Endothelial cell of umbilical vein (primary cell): Measurements from ENCODE around the gene COL8A1. TPM values are rescaled to one million over a fixed set of nuclear protein-coding genes. Genes with fewer than 3 reads are reported as not detected.

ENCODE experiments used
- BruUV-seq: library from RNA; stranded (reverse); fragments of 400-500 nt; replicated peaks from 2 replicates; lab custom pipeline; 2021; lab: Mats Ljungman, UMichigan
- CTCF ChIA-PET: fragments of 300-600, 350-600 bp; sonication (Branson Sonifier 250); formaldehyde crosslinking; loops from one replicate; lab custom pipeline; 2021; ENCODE audit warnings: antibody characterized with exemption, inconsistent platforms; lab: Charles Lee
- POLR2A ChIA-PET: fragments of 300-600, 350-600 bp; sonication (Branson Sonifier 250); formaldehyde crosslinking; loops from one replicate; lab custom pipeline; 2021; ENCODE audit warnings: antibody characterized with exemption, inconsistent platforms; lab: Charles Lee
- DNase-seq: peaks from one replicate; pipeline ENCODE4 v3.0.0-alpha.2; 2011; ENCODE audit warnings: low read depth, low spot score
- FAIRE-seq: peaks from 2 replicates; lab custom pipeline; 2011; peaks lifted over from hg19 to GRCh38; lab: Jason Lieb, UNC
- H2AFZ ChIP-seq: 2 replicates; pipeline ENCODE4 v1.6.0; 2012; ENCODE audit warnings: low read depth, low read length, control low read depth, inconsistent platforms
- H3K27ac ChIP-seq: 2 replicates; pipeline ENCODE4 v1.5.1; 2011; ENCODE audit warnings: low read depth, mild to moderate bottlenecking, control low read depth, low read length, moderate library complexity; ENCODE audit not compliant: insufficient read depth
- H3K27me3 ChIP-seq, 2 experiments: 2 replicates each; pipeline versions ENCODE4 v1.6.0 to v1.6.1; 2011; ENCODE audit warnings: low read length in 2 of 2, mixed read lengths in 1 of 2; ENCODE audit not compliant: control insufficient read depth in 2 of 2, insufficient read depth in 2 of 2
- H3K36me3 ChIP-seq, 2 experiments: 2 replicates in 1 of 2; 3 replicates in 1 of 2; pipeline ENCODE4 v1.5.1; 2011; ENCODE audit warnings: low read length in 2 of 2, mild to moderate bottlenecking in 1 of 2, moderate library complexity in 1 of 2; ENCODE audit not compliant: control insufficient read depth in 2 of 2, insufficient read depth in 2 of 2; ENCODE audit errors: extremely low read depth in 1 of 2
- H3K4me1 ChIP-seq: 3 replicates; pipeline ENCODE4 v1.5.1; 2011; ENCODE audit warnings: mild to moderate bottlenecking, low read length; ENCODE audit not compliant: control insufficient read depth, insufficient read depth; ENCODE audit errors: extremely low read depth
- H3K4me2 ChIP-seq: 2 replicates; pipeline ENCODE4 v1.6.1; 2011; ENCODE audit warnings: low read length, control low read depth, mixed read lengths; ENCODE audit not compliant: insufficient read depth
- H3K4me3 ChIP-seq, 3 experiments: fragments of 200-600 bp in 1 of 3; sonication (generic), shearing (Covaris generic) in 1 of 3; replicated peaks in 1 of 3; 2 replicates each; pipeline ENCODE4 v1.5.1; 2011 to 2016; ENCODE audit warnings: control low read depth in 3 of 3, low read length in 3 of 3, mild to moderate bottlenecking in 2 of 3, inconsistent platforms in 1 of 3, low read depth in 1 of 3, moderate library complexity in 1 of 3; ENCODE audit not compliant: insufficient read depth in 1 of 3
- H3K79me2 ChIP-seq: 2 replicates; pipeline ENCODE4 v1.6.0; 2012; ENCODE audit warnings: low read length, inconsistent platforms; ENCODE audit not compliant: control insufficient read depth, insufficient read depth
- H3K9ac ChIP-seq: replicated peaks from 2 replicates; pipeline ENCODE3; 2011; ENCODE audit warnings: low read length, control low read depth; ENCODE audit not compliant: insufficient read depth; ENCODE audit errors: extremely low read depth
- H3K9me1 ChIP-seq: replicated peaks from 3 replicates; pipeline ENCODE4 v1.6.0; 2011; ENCODE audit warnings: mild to moderate bottlenecking, low read length; ENCODE audit not compliant: control insufficient read depth, insufficient read depth; ENCODE audit errors: extremely low read depth
- H3K9me3 ChIP-seq: replicated peaks from 2 replicates; pipeline ENCODE4 v1.5.1; 2012; ENCODE audit warnings: low read length, inconsistent platforms; ENCODE audit not compliant: control insufficient read depth, insufficient read depth
- H4K20me1 ChIP-seq: replicated peaks from 2 replicates; pipeline ENCODE3; 2011; ENCODE audit warnings: mild to moderate bottlenecking, low read length; ENCODE audit not compliant: control insufficient read depth, insufficient read depth; ENCODE audit errors: extremely low read depth
- EZH2 ChIP-seq: IDR thresholded peaks from 2 replicates; pipeline ENCODE4 v1.6.1; 2012; ENCODE audit warnings: borderline replicate concordance, low read depth, mild to moderate bottlenecking, moderate library complexity, low read length, inconsistent platforms; ENCODE audit not compliant: severe bottlenecking
- FOS ChIP-seq: IDR thresholded peaks from 2 replicates; pipeline ENCODE4 v1.6.1; 2011; ENCODE audit warnings: mild to moderate bottlenecking, low read length, moderate library complexity, borderline replicate concordance; ENCODE audit not compliant: insufficient read depth
- GATA2 ChIP-seq: IDR thresholded peaks from 2 replicates; pipeline ENCODE4 v1.7.0; 2011; ENCODE audit warnings: low read depth, mild to moderate bottlenecking, moderate library complexity, mixed read lengths, low read length; ENCODE audit not compliant: insufficient read length, insufficient read depth
- JUN ChIP-seq: IDR thresholded peaks from 2 replicates; pipeline ENCODE4 v1.6.1; 2011; ENCODE audit warnings: borderline replicate concordance, low read depth; ENCODE audit not compliant: insufficient read length, insufficient read depth
- MYC ChIP-seq: IDR thresholded peaks from one replicate; pipeline ENCODE4 v1.6.1; 2011; ENCODE audit warnings: mild to moderate bottlenecking, low read depth, low read length
- POLR2A ChIP-seq: IDR thresholded peaks from 2 replicates; pipeline ENCODE4 v1.6.1; 2012; ENCODE audit warnings: low read depth, mild to moderate bottlenecking, control low read depth, low read length
- POLR2AphosphoS5 ChIP-seq: IDR thresholded peaks from 2 replicates; pipeline ENCODE4 v1.6.1; 2012; ENCODE audit warnings: low read depth, mild to moderate bottlenecking, control low read depth, low read length, moderate library complexity; ENCODE audit not compliant: insufficient read depth
- dilution Hi-C: fragments of 300-500 bp; cut with MboI; formaldehyde crosslinking; loops from one replicate; pipeline ENCODE4 v1.15.0; 2019; ENCODE audit warnings: low sequenced_read_pairs; ENCODE audit not compliant: extremely low pct_ligation_motif_present
- intact Hi-C: fragments of 100-400 bp; cut with micrococcal nuclease; formaldehyde crosslinking; loops from one replicate; pipeline ENCODE4 v1.10.0; 2022
- polyA plus RNA-seq, 4 experiments: library from polyadenylated mRNA; depleted of rRNA in 3 of 4; stranded (reverse) in 3 of 4; unstranded in 1 of 4; fragments of >200 nt; gene quantifications; 2 replicates each; pipeline versions ENCODE4 v1.2.1 to v1.2.3, GENCODE V29; 2011 to 2012; ENCODE audit warnings: missing spikeins in 1 of 4
- total RNA-seq: library from RNA; stranded (reverse); gene quantifications from 2 replicates; pipeline ENCODE4 v1.2.3, GENCODE V29; 2021
- TF ChIP-seq, protein P1 (sequence below), 2 donors: IDR thresholded peaks; 1 replicate in 1 of 2; 2 replicates in 1 of 2; pipeline ENCODE4 v1.5.1; 2011; ENCODE audit warnings: low read length in 2 of 2, mild to moderate bottlenecking in 2 of 2, moderate library complexity in 2 of 2, control low read depth in 1 of 2, inconsistent platforms in 1 of 2, low read depth in 1 of 2; ENCODE audit not compliant: insufficient read depth in 1 of 2; ENCODE audit errors: extremely low read depth in 1 of 2
- TF ChIP-seq, protein P2 (sequence below): IDR thresholded peaks from 2 replicates; pipeline ENCODE4 v1.6.1; 2011; ENCODE audit not compliant: insufficient read depth, insufficient read length

Gene COL8A1
- total and polyA plus RNA-seq, 2 donors (not counting 3 experiments of a cell fraction or from before 2014, with no cell fraction given) = 358 to 634 TPM

DNA sequence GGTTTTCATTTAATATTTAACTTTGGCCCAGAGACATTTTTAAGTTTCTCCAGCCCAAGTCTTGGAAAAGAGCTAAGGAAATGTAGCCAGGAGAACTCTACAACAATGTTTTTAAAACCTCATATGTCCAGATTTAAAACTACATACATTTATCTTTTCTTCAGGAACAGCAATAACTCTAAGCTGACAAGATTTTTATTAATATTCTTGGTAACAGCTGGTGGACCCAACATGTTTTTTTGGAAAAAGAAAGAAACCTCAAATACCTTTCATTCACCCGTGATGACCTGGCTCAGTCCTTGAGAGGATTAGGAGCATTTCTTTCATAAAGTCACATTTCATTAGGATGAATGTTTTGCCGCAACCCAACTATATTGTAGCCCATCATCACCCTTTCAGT lies 128.9 kb downstream of the COL8A1 start:
- Histone ChIP-seq H3K79me2 (no peaks in the 10 kb centered on the region), H3K4me2 (no peak overlapping the region), H3K9me1 (no peaks in the 10 kb centered on the region), H3K36me3 (peaks cover 12 to 15% of the 10 kb centered on the region in 2 experiments), H4K20me1 (no peaks in the 10 kb centered on the region), H3K4me3 (no peak overlapping the region), H3K27ac (no peak overlapping the region), H2AFZ (no peak overlapping the region), H3K9me3 (no peaks in the 10 kb centered on the region), H3K9ac (no peak overlapping the region), H3K4me1 (peaks cover 2% of the 10 kb centered on the region), H3K27me3 (no peaks in the 10 kb centered on the region)
- CTCF ChIA-PET = interaction anchor here (1.3 to 2.0 kb wide), 3 partner anchors 10 to 12 kb away, joined by 3 to 5 read pairs (median 5); no protein-coding TSS in a partner anchor
- no peak for TF ChIP-seq GATA2
- TF ChIP-seq, protein P1, sequence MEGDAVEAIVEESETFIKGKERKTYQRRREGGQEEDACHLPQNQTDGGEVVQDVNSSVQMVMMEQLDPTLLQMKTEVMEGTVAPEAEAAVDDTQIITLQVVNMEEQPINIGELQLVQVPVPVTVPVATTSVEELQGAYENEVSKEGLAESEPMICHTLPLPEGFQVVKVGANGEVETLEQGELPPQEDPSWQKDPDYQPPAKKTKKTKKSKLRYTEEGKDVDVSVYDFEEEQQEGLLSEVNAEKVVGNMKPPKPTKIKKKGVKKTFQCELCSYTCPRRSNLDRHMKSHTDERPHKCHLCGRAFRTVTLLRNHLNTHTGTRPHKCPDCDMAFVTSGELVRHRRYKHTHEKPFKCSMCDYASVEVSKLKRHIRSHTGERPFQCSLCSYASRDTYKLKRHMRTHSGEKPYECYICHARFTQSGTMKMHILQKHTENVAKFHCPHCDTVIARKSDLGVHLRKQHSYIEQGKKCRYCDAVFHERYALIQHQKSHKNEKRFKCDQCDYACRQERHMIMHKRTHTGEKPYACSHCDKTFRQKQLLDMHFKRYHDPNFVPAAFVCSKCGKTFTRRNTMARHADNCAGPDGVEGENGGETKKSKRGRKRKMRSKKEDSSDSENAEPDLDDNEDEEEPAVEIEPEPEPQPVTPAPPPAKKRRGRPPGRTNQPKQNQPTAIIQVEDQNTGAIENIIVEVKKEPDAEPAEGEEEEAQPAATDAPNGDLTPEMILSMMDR (IDR thresholded peaks at IDR 0.05; ENCODE audit: extremely low read depth in 1 of 2, insufficient read depth in 1 of 2, low read depth in 1 of 2, low read length in 2 of 2) = no peak
- no peak for TF ChIP-seq MYC
- no peak for TF ChIP-seq POLR2A
- no peak for TF ChIP-seq EZH2
- no peak for TF ChIP-seq POLR2AphosphoS5
- no peak for TF ChIP-seq FOS
- TF ChIP-seq, protein P2, sequence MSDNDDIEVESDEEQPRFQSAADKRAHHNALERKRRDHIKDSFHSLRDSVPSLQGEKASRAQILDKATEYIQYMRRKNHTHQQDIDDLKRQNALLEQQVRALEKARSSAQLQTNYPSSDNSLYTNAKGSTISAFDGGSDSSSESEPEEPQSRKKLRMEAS = no peak
- no peak for TF ChIP-seq JUN
- FAIRE-seq (no peak), DNase-seq (no peak)
- no TSS peak for BruUV-seq
- POLR2A ChIA-PET = no interaction called here
- dilution Hi-C loops = loop anchor here (25.0 kb wide), 1 partner anchor 755 kb away; no protein-coding TSS in a partner anchor
- intact Hi-C loops = no loop called here
